GM18868 (cell line): ENCODE data around the gene RAD9A.

ENCODE experiments used
- ATAC-seq: cut with Tn5 transposase; IDR thresholded peaks from one replicate; pipeline ENCODE4 v1.9.1; 2021; ENCODE audit warnings: mild to moderate bottlenecking, moderate library complexity; ENCODE audit not compliant: unreplicated experiment

Gene RAD9A

DNA sequence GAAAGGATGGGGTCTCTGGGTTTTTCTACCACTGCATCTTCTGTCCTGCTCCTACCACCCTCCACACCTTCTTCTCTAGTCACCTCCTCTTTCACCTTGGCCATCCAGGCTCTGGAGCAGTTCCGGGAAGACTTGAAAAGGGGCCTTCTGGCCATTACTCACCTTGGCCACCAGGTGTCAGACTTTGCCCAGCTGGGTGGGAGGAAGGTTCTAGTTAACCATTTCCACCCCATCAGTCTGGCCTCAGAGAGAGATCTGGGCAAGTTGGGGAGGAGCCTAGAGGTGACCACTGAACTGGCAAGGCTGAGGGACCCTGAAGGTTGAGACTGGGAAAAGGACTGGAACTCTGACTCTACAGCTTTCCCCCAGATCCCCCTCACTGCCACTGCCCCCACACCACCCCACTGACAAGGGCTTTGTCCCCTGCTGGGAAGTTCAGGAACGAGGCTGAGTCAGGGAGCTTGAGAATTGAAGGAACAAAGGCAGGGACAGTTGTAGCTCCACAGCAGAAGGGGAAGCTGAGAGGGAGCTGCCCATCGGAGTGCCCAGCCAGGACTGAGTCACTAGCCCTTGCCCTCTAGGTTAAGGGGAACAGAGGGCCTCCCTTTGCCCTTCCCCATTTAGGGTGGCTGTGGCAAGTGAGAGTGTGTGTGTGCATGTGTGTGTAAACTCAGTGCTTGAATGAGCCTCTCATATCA is 34.8 kb upstream of the RAD9A start:
- no peak for ATAC-seq

DNA sequence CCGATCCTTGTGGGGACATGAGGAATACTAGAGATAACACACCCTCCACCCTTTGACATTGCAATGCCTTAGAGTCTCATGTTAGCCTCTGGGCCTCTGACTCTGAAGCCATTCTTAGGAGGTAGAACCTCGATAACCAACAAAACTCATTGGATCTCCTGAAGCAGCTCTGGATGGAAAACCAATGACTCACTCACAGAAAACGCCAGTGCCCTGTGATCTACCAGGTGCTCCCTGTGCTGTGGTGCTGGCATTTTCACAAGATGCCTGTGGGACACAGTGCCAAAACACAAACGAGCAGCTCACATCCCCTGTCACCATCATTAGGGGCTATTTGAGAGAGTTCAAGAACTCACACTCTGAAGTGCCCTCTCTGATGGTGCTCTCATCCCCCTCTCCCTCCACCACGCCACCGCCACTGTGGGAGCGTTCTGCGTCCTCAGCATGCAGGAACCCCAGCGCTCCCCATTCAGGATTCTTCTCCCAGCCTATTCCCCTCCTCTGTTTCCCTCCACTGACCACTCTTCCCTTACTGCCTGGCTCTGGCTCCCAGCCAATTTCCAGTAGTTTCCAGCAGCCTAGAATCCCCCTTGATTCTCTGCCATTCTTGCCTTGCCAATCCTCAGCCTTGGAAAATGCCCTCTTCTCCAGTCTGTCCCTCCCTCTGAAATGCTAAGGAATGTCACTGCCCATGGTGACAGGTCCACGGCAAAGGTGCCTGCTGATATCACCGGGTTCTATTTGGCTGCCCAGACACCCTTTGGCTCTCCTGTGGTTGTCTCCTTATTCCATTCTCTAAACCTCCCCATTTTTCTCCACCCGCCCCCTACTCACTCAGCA is 33.7 kb upstream of the RAD9A start:
- no peak for ATAC-seq

DNA sequence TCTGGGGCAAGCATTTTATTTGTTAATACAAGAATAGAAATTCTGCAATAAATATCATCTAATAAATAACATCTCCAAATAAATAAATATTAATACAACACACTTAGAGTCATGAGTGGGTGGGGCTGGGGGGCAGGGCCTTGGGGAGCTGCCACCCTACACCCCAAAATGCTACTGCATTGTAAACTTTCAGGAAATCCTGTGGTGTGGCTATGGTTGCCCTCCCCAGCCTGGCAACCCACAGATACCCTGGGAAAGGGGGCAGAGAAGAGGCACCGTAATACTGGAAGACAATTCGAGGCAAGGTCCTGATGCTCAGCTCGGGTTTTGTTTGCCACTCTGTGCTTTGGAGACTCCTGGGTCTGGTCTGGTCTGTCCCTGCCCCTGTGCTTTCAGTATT is 27.6 kb upstream of the RAD9A start:
- no peak for ATAC-seq

DNA sequence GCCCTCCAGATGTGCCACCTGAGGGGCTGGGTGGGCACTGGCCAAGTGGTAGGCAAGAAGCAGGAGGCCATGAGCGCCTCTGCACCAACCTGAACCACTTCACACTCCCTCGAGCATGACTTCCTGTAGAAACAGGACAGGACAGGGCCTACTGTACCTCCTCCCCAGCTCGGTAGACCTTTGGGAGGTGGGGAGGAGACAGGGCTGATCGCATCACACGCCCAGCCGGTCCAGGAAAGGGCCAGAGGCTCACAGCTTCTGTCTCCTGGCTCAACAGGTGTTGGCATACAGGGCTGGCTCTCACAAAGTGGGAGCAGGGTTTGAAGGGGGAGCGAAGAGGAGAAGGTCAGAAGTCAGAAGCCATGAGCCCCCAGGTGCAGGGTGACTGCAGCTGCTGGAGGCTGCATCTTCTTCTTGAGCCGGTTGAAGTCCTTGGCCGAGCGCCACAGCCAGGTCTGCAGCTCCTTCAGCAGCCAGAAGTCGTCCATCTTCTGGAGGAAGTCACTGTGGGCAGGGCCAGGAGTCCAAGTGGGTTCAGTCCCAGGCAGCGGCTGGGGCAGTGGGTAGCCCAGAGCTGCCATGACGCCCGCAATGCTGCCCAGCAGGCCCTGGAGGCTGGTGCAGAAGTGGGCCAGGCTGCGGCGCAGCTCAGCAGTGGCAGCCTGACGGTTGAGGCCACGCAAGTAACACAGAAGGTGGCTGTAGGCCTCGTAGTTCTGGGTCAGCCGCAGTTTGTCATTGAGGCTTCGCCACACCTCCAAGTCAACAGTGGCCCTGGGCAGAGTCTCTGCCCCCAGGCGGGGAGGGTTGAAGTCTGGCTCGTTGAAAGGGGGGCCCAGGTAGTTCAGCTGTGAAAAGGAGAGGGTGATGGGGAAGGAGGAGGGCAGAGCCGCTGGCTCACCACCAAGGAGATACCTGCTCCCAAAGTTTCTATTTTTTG is 26.7 kb upstream of the RAD9A start:
- ATAC-seq: no peak

DNA sequence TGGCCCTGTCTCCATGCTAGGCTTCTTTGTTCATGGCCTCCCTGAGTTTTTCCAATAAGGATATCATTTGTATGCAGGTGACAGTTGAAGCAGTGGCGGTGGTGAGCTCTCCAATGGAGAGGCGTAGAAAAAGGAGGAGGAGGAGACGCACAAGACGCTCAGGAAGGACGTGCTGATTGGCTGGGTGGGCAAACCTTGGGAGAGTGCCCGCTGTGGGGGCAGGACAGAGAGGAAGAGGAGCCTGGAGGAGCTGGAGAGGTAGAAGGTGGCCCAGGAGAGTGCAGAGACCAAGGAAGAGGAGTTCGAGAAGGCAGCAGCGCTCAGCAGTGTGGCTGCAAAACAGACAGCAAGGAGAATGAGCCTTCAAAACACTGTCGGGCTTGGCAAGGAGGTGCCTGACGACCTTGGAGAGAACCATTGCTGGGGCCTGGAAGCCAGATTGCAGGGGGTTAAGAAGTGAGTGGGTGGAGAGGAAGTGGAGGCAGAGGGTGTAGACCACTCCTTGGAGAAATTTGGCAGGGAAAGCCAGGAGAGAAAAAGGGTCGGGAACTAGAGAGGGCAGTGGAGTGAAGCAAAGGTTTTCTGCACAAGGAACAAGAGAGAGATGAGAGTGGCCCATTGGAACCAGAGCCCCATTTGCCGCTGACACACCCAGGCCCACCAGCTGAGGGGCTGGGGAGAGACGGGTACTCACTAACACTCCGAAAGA is 25.9 kb upstream of the RAD9A start:
- no peak for ATAC-seq

DNA sequence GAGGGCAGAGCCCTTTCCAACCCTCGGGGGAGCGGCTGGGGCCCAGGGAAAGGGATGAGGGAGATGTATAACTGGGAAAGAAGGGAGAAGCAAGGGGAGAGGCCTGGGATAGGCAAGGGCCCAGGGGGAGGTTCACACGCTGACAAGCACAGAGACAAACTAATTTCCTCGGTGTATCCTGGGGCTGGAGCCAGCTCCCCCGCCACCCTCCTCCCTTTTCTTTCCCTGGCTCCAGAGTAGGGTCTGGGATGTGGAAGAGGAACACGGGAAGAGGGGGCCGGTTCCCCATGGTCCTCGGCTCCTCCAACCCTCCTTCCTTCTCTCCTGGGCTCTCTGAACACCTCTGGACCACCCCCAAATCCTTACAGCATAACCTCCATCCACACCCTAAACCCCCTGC is 25.2 kb upstream of the RAD9A start:
- no peak for ATAC-seq

DNA sequence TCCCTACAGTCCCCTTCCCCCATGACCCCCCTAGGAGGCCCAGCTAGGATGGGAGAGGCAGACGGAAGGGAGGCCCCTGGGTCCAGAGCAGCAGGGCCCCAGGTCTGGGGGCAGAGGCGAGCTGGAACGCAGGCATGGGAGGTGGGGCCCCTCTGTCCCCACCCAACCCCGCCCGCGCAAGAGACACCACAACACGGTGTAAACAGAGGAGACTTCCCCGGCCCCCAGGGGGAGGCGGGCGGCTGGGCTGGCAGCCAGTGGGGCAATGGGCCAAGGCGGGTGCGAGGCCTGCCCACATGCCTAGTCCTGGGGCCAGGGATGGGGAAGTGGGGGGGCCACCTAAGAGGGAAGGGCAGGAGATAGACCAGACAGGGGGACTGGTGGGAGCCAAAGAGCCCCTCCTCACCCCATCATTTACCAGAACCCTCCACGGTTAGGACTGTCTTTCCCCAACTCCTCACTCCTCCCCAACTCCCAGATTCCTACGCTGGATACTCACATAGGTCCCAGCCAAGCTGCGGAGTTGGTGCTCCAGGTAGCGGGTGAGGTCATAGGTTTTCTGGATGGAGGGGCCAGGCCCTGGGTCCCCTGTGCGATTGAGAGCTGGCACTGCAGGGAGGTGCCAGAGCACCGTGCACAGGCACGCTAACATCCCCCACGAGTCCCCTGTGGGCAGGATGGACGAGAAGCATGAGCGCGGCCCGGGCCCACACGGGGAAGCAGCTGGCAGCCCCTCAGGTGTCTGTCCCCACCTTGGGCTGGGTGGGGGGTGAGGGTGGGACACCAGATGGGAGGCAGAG is 24.6 kb upstream of the RAD9A start:
- ATAC-seq: no peak

DNA sequence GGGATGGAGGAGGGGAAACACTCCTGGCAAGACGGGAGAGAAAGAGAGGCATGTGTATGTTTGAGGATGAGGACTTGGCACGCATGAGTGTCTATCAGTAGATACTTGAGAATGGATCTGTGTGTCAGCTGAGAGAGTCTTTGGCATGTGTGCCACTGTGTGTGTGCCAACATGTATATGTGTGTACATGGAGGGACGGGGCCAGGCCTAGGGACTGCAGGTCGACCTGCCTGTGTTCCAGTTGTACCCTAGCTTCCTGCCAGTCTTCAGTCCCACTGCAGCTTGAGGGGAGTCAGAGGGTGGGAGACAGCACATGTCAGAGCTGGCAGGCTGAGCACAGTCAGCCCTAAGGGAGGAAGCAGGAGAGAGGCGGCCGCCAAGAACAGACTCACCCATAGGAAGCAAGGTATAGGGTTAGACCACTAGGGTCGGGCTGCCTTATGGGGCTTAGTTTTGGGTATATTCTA is 24.0 kb upstream of the RAD9A start:
- ATAC-seq: no peak

DNA sequence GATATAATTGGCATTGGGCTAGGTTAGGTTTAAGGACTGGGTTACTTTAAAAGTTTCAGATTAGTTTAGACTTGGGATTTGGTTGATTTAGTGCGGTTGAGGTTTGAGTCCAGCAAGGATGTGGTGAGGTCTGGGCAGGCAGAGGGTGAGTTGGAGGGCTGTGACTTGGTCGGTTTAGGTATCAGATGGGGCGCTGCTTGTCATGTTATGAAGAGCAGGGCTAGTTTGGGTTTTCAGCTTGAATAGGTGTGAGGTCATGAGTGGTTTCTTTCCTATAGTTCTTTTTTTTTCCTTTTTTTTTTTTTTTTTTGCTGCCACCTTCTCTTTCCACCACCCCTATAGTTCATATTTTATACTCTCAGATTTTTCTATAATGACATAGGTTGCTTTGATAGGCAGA is 23.2 kb upstream of the RAD9A start:
- ATAC-seq: no peak

DNA sequence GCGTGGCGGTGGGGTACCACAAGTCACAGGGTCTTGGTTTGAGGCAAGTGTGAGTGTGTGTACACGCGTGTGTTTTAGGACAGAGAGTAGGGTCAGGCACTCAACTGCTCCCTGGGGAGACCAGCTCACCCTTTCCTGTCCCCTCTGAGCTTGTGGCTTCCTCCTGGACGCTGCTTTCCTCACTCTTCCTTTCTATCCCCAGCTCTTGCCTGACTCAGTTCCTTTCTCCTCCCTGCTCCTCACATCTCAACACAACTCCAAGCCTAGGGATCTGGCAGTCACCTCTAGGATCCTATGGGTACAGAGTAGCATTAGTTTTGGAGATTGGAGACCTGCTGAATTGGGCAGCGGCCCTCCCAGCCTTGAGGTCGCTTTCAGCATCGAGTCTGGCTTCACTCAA is 22.5 kb upstream of the RAD9A start:
- no peak for ATAC-seq

DNA sequence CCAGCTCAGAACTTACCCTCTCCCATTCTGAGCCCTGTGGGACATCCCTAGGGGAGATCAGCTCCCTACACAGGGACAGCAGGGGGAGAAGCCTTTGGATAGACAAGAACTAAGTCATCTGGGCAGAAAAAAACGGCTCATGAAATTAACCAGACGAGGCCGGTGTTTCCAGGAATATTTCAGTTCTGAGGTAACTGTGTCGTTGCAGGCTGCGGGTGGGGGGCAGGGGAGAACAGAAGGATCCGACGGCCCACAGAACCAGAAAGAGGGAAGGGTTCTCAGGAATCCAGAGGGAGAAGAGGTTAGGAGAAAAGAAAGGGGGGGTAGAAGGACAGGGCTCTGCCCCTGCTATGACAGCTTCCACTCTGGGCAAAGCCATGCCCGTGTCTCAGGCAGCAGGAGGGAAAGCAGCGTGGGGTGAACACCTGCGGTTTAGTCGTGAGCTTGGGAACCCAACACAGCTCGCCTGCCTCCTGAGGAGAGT is 21.9 kb upstream of the RAD9A start:
- ATAC-seq: no peak

DNA sequence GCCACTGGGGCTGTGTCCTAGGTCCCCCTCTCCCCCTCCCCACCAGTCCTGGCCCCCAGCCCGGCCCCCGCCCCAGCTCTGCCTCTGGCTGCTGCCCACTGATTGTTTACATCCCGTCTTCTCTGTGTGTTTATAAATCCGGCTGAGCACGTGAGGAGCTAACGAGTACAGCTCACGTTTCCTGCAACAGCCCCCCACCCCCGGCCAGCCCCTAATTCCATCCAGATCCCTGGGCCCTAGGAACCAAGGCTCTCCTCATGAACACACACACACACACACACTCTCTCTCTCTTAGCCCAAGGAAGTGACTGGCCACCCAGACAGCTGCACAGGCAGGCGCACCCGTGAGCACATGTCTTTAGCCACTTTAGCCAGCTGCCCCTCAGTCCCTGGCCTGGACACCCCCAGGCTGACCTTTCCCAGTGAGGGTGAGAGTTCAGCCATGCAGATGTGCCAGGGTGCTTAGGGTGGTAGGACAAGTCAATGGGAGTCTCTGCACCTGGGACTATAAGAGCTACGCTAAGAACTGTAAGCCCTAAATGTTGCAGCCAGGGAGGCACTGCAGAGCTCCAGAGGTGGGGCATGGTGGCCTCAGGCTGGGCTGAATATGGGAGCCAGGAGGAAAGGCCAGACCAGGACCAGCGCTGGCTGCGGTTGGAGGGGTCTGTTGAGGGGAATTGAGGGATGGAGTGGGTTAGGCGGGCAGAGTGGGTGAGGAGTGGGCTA is 21.3 kb upstream of the RAD9A start:
- ATAC-seq: no peak

DNA sequence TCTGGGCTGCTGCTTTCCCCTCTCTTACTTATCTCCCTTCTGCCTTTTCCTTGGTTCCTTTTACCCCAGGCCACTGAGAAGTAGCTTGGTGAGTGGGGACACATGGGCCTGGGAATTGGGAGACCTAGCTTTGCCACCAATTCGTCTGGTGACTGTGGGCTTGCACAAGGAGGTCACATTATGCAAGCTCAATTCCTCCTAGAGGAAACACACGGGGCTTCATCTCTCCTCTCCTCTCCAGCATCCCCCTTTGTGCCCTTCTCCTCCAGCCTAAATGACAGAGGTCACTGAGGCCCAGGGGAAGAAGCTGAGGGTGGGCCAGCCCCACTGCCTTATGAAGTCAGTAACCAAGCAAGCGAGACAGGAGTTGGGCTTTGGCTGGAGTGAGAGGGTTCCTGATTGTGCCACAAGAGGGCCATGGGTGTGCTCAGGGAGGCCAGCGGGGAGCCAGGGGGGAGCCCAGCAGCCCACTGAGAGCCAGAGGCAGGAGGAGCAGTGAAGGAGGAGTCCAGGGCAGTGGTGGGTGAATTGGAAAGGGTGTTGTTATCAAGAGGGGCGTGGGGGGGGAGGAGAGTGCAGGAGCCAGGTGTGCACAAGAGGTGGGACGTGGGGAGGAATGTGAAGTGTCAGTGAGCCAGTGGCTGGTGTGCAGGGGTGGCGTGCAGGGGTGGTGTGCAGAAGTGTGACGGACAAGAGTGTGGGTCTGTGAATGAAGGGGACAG is 20.4 kb upstream of the RAD9A start:
- ATAC-seq: no peak

DNA sequence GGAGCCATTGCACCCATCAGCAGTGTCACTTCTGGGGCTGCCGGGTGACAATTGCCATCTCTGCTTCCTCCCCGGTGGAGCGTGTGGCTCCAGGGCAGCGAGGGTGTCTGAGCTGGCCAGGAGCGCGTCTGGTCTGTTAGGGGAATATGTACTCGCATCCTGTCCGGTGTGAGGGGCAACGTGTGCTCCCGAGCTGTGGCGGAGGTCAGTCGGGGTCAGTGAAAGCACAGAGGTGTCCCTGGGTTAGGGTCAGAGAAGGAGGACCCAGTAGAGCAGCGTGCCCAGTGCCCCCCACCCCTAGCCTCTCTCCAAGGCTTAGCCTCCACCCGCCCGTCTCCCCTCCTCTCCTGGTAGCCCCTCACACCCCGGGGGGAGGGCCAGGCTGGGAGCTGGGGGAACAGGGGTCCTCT is 19.9 kb upstream of the RAD9A start:
- ATAC-seq: no peak

DNA sequence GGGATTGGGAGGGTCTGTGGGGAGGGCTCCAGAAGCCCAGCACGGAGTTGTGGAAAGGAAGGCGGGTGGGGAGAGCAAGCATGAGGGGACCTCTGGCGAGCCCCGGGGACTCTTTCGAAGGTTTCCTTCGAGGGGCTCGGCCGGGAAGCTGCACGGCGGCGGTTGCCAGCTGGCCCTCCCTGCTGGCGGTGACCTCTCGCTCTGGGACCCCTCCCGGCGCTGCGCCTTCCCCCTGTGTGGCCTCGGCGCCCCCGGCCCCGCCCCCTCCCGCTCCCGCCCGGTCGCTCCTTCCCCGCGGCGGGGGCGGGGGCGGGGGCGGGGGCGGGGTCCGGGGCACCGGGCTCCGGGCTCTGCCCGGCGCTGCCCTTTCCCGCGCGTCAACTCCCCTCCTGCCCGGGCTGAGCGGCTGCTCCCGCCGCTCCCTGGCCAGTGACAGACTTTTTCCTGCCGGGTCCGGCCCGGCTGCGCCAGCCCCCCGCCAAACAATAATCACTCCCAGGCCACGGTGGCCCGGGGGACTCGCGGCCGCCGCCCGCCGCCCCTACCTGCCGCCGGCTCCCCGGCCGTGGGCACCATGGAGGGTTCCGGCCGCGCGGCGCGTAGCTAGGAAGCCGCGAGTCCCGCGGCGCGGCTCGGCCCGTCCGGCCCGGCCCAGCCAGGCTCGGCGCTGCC is 19.3 kb upstream of the RAD9A start:
- ATAC-seq: no peak

DNA sequence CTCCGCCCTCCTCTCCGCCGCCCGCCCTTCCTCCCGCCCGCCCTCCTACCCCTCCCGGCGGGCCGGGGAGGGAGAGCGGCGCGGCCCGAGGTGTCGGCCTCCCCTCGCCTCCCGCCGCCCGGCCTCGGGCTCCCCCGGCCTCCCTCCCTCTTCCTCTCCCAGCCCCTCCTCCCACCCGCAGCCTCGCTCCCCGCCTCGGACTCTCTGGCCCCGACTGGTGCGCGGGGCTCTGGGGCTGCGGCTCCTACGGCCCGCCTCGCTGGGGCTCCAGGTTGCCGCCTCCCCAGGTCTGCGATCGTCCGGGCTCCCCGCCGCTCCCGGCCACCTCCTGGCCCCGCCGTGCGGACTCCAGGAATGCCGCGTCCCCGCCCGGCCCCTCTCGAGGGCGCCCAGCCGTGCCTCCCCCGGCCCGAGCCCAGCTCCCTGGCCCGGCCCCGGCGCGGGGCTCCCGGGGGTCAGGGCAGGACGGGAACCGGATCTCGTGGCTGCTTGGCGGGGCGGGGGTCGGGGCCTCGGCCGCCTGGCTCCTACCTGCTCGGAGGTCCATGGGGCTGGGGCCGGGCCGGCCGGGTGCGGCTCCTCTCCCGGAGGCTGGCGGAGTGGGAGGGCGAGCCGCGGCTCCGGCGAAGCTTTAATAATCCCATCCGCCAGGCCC is 18.7 kb upstream of the RAD9A start, which contains the start of gene CLCF1:
TSS of gene CLCF1 (minus strand) at position 606 of the 655 bp plus-strand sequence. CDS start at position 547, 59 bp downstream.
- no peak for ATAC-seq
